Right lobe of liver (tissue), 6 donors: ENCODE measurements around the gene SLC44A4. TPM values are rescaled to one million over a fixed set of nuclear protein-coding genes. Genes with fewer than 3 reads are reported as not detected.
"Not testable (repeated sequence)": the region's sequence is repeated elsewhere in the genome, so short reads cannot be mapped to it uniquely, and the experiment has no call there.

Experiments
- ATAC-seq, 4 donors: fragments of 200-7000 bp; cut with Tn5 transposase; one replicate each; pipeline ENCODE4 v1.9.1; 2020; ENCODE audit warnings: mild to moderate bottlenecking in 4 of 4, moderate library complexity in 4 of 4
- DNase-seq, 3 donors: peaks; one replicate each; pipeline ENCODE4 v3.0.0-alpha.2; 2020
- H3K27ac ChIP-seq, 3 donors: fragments of 200-600 bp; one replicate each; pipeline ENCODE4 v1.8.0; 2022
- H3K27me3 ChIP-seq, 2 donors: fragments of 200-600 bp; one replicate each; pipeline ENCODE4 v1.8.0; 2022
- H3K36me3 ChIP-seq, 4 donors: fragments of 200-600 bp; sonication (generic) in 1 of 4; one replicate each; pipeline versions ENCODE4 v1.5.1 to v1.8.0; 2017 to 2022; ENCODE audit warnings: control low read depth in 1 of 4
- H3K4me1 ChIP-seq, 4 donors: fragments of 200-600 bp; sonication (generic) in 1 of 4; one replicate each; pipeline versions ENCODE4 v1.5.1 to v1.8.0; 2017 to 2022; ENCODE audit warnings: control low read depth in 1 of 4
- H3K4me3 ChIP-seq, 3 donors: fragments of 200-600 bp; one replicate each; pipeline ENCODE4 v1.8.0; 2022
- H3K9me3 ChIP-seq, 4 donors: fragments of 200-600 bp; sonication (generic) in 1 of 4; one replicate each; pipeline versions ENCODE4 v1.5.1 to v1.8.0; 2017 to 2022; ENCODE audit warnings: control low read depth in 1 of 4
- POLR2A ChIP-seq: fragments of 450-650 bp; IDR thresholded peaks from one replicate; pipeline ENCODE4 v1.6.1; 2017; ENCODE audit warnings: antibody characterized with exemption, mild to moderate bottlenecking
- WGBS: methylation state at CpG from one replicate; pipeline ENCODE4 v1.1.6; 2018; ENCODE audit warnings: low coverage, low lambda C conversion rate; ENCODE audit not compliant: insufficient coverage; ENCODE audit errors: missing lambda C conversion rate; 5-methylcytosine and 5-hydroxymethylcytosine counted together
- intact Hi-C, 2 donors: fragments of 100-400 bp; cut with DNase I; formaldehyde crosslinking; loops; one replicate each; pipeline versions ENCODE4 v1.11.2 to v1.14.1; 2022
- total RNA-seq, 6 experiments: library from RNA; depleted of rRNA in 2 of 6; stranded (reverse); fragments of >200 nt in 2 of 6; fragmentation: NEBNext Ultra II Directional in 3 of 6; extraction: Animal tissue kit (Norgen Biotek cat#: 25700) in 3 of 6; gene quantifications; one replicate each; pipeline versions ENCODE4 v1.1.0 to v1.2.4, GENCODE V29; 2016 to 2023
- TF ChIP-seq, protein P1 (sequence below), 4 donors: fragments of 200-600 bp in 3 of 4; fragments of 450-650 bp in 1 of 4; IDR thresholded peaks; one replicate each; pipeline versions ENCODE4 v1.5.1 to v1.8.0; 2016 to 2022; ENCODE audit warnings: antibody characterized with exemption in 4 of 4, mild to moderate bottlenecking in 2 of 4
- donor health status: DM: no; HTN: yes; CAD: no.
- donor health status: DM: no; HTN: no; CAD: no.
- donor health status: DM: no; HTN: no; CAD: no.
- donor health status: DM: no; HTN: yes; CAD: no.
- donor health status: DM: no; HTN: yes; CAD: no.

The SLC44A4 gene
- total RNA-seq, 6 experiments from 2014 or later = 0.09 to 0.25 TPM; not detected in 4

GRCh38 chr6:31915756-31916155, 37.0 kb upstream of the SLC44A4 start:
- Histone ChIP-seq H3K4me1 (no peaks in the 10 kb centered on the region), H3K27ac (no peak overlapping the region), H3K9me3 (no peaks in the 10 kb centered on the region), H3K36me3 (no peaks in the 10 kb centered on the region), H3K27me3 (no peaks in the 10 kb centered on the region), H3K4me3 (no peak overlapping the region)
- DNase-seq = no peak
- intact Hi-C loops = no loop called here
- 80% methylated on average over 6 of the region's 6 CpGs for WGBS
- TF ChIP-seq POLR2A = no peak
- TF ChIP-seq, protein P1, sequence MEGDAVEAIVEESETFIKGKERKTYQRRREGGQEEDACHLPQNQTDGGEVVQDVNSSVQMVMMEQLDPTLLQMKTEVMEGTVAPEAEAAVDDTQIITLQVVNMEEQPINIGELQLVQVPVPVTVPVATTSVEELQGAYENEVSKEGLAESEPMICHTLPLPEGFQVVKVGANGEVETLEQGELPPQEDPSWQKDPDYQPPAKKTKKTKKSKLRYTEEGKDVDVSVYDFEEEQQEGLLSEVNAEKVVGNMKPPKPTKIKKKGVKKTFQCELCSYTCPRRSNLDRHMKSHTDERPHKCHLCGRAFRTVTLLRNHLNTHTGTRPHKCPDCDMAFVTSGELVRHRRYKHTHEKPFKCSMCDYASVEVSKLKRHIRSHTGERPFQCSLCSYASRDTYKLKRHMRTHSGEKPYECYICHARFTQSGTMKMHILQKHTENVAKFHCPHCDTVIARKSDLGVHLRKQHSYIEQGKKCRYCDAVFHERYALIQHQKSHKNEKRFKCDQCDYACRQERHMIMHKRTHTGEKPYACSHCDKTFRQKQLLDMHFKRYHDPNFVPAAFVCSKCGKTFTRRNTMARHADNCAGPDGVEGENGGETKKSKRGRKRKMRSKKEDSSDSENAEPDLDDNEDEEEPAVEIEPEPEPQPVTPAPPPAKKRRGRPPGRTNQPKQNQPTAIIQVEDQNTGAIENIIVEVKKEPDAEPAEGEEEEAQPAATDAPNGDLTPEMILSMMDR (IDR thresholded peaks at IDR 0.05) = no peak
- no peak for ATAC-seq

DNA sequence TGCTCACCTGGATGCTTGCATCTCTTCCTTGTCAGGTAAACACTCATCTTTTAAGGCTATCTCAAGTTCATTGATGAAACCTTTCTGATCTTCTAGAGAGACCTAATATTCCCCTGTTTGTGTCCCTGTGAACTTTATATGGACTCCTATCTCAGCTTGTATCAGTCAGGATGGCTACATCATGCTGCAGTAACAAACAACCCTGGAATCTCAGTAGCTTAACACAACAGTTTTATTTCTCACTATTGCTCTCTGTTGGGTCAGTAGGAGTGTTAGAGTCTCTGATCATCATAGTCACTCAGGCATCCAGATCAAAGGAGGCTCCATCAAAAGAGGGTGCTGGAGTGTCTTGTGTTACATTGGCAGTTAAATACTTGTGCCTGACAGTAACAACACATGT, 36.6 kb upstream of the SLC44A4 start:
- no peak for ATAC-seq
- no peak for TF ChIP-seq POLR2A
- TF ChIP-seq, protein P1 (IDR thresholded peaks at IDR 0.05) = no peak
- Histone ChIP-seq H3K27ac (no peak overlapping the region), H3K4me1 (no peaks in the 10 kb centered on the region), H3K27me3 (no peaks in the 10 kb centered on the region), H3K4me3 (no peak overlapping the region), H3K9me3 (no peaks in the 10 kb centered on the region), H3K36me3 (no peaks in the 10 kb centered on the region)
- DNase-seq = no peak
- intact Hi-C loops = no loop called here

DNA sequence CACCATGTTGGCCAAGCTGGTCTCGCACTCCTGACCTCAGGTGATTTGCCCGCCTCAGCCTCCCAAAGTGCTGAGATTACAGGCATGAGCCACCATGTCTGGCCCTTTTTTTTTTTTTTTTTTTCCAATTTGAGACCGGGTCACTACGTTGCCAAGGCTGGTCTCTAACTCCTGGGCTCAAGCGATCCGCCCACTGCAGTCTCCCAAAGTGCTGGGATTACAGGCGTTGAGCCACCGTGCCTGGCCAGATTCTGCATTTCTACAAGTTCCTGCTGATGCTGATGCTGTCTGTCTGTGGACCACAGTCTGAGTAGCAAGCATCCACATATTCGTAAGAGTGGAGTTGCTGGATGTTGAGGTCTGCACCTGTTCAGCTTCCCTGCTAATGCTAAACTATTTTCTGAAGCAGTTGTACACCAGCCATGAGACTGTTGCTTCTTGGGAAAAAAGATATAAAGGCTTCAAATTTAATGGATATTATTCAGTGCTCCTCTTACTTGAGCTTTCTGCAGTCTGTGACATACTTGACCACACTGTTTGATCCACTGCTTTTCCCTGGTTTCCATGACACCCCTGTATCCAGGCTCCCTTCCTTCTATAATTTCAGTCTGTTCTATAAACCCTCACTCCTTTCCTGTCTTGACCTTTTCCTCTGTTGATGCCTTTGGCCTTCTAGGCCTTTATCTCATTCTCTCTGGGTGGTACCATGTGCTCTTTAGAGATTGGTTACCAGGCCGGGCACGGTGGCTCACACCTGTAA, 33.2 kb upstream of the SLC44A4 start:
- peaks cover 0 to 7% (median 0%) of the 10 kb centered on the region in 4 donors for H3K4me1 ChIP-seq
- TF ChIP-seq POLR2A = no peak
- TF ChIP-seq, protein P1 (IDR thresholded peaks at IDR 0.05) = no peak
- intact Hi-C loops = no loop called here
- 81% methylated on average over 7 of the region's 11 CpGs for WGBS
- H3K27ac ChIP-seq = no peak overlapping the region
- no peak overlapping the region for H3K4me3 ChIP-seq
- H3K27me3 ChIP-seq = no peaks in the 10 kb centered on the region
- H3K9me3 ChIP-seq = no peaks in the 10 kb centered on the region
- no peaks in the 10 kb centered on the region for H3K36me3 ChIP-seq
- DNase-seq = no peak
- ATAC-seq = no peak

GRCh38 chr6:31909298-31909697, 30.5 kb upstream of the SLC44A4 start:
- intact Hi-C loops = loop anchor here in 1 of 2 donors (10.0 kb wide), 1 partner anchor 46 kb away; the partner anchor contains the start of genes NELFE and SKIC2
- WGBS = 89% methylated on average over 7 of the region's 7 CpGs
- not testable (repeated sequence) for DNase-seq

GRCh38 chr6:31908791-31909190, 30.0 kb upstream of the SLC44A4 start:
- intact Hi-C loops = loop anchor here in 1 of 2 donors (10.0 kb wide), 1 partner anchor 46 kb away; the partner anchor contains the start of genes NELFE and SKIC2
- Histone ChIP-seq H3K36me3 (no peaks in the 10 kb centered on the region), H3K4me1 (peaks cover 0 to 8% (median 0%) of the 10 kb centered on the region in 4 donors), H3K27me3 (no peaks in the 10 kb centered on the region), H3K27ac (no peak overlapping the region), H3K4me3 (no peak overlapping the region), H3K9me3 (no peaks in the 10 kb centered on the region)
- TF ChIP-seq, protein P1 (IDR thresholded peaks at IDR 0.05) = no peak
- no peak for TF ChIP-seq POLR2A
- WGBS = 52% methylated on average over 4 of the region's 4 CpGs
- no peak for DNase-seq
- ATAC-seq = no peak

More at GRCh38 chr6:31909298-31909697, 30.5 kb upstream of the SLC44A4 start:
- not testable (repeated sequence) for H3K4me3 ChIP-seq, H3K36me3 ChIP-seq, H3K27me3 ChIP-seq, H3K4me1 ChIP-seq, H3K9me3 ChIP-seq, ATAC-seq, H3K27ac ChIP-seq

DNA sequence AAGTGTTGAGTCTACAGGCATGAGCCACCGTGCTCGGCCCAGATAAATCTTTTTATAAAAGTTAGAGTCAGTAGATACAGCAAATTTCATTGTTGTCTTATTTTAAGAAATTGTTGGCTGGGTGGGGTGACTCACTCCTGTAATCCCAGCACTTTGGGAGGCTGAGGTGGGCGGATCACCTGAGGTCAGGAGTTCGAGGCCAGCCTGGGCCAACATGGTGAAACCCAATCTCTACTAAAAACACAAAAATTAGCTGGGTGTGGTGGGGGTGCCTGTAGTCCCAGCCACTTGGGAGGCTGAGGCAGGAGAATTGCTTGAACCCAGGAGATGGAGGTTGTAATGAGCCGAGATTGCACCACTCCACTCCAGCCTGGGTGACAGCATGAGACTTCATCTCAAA, 29.5 kb upstream of the SLC44A4 start:
- 89% methylated on average over 5 of the region's 5 CpGs for WGBS
- not testable (repeated sequence) for H3K27ac ChIP-seq, H3K9me3 ChIP-seq, H3K36me3 ChIP-seq, DNase-seq, H3K27me3 ChIP-seq, H3K4me3 ChIP-seq, ATAC-seq, H3K4me1 ChIP-seq
- intact Hi-C loops = loop anchor here in 1 of 2 donors (10.0 kb wide), 1 partner anchor 47 kb away; the partner anchor contains the start of genes NELFE and SKIC2
